Small intestine (tissue), 16 donors: ENCODE results near the gene RWDD2A. TPM values are rescaled to one million over a fixed set of nuclear protein-coding genes. Genes with fewer than 3 reads are reported as not detected.

Experiments
- DNase-seq, 2 donors: peaks; one replicate each; pipeline versions ENCODE4 v3.0.0 to v3.0.0-alpha.2; 2013
- FAIRE-seq: peaks from 2 replicates; lab custom pipeline; 2012; peaks lifted over from hg19 to GRCh38; lab: Jason Lieb, UNC
- H3K27ac ChIP-seq, 3 donors: one replicate each; pipeline ENCODE4 v1.5.1; 2013; ENCODE audit warnings: low read length in 2 of 3, mild to moderate bottlenecking in 2 of 3, control low read depth in 1 of 3, inconsistent platforms in 1 of 3, low read depth in 1 of 3, moderate library complexity in 1 of 3
- H3K27me3 ChIP-seq, 3 donors: one replicate each; pipeline ENCODE4 v1.6.1; 2013; ENCODE audit warnings: low read length in 3 of 3, inconsistent platforms in 1 of 3; ENCODE audit not compliant: control insufficient read depth in 3 of 3, insufficient read depth in 3 of 3
- H3K36me3 ChIP-seq, 3 donors: one replicate each; pipeline ENCODE4 v1.6.1; 2013; ENCODE audit warnings: low read length in 3 of 3, inconsistent platforms in 1 of 3, low read depth in 1 of 3, mild to moderate bottlenecking in 1 of 3, moderate library complexity in 1 of 3; ENCODE audit not compliant: control insufficient read depth in 3 of 3, insufficient read depth in 2 of 3
- H3K4me1 ChIP-seq, 3 donors: one replicate each; pipeline ENCODE4 v1.6.1; 2013; ENCODE audit warnings: low read length in 2 of 3, inconsistent platforms in 1 of 3, low read depth in 1 of 3, mild to moderate bottlenecking in 1 of 3, moderate library complexity in 1 of 3; ENCODE audit not compliant: control insufficient read depth in 3 of 3, insufficient read depth in 2 of 3
- H3K4me3 ChIP-seq, 3 donors: one replicate each; pipeline ENCODE4 v1.5.1; 2013; ENCODE audit warnings: low read length in 3 of 3, control low read depth in 1 of 3, inconsistent platforms in 1 of 3, low read depth in 1 of 3, mild to moderate bottlenecking in 1 of 3, moderate library complexity in 1 of 3
- H3K9me3 ChIP-seq, 2 donors: one replicate each; pipeline ENCODE4 v1.6.1; 2013; ENCODE audit warnings: low read depth in 1 of 2, low read length in 1 of 2; ENCODE audit not compliant: control insufficient read depth in 2 of 2, insufficient read depth in 1 of 2
- WGBS, 3 donors: extraction: QIAGEN DNeasy Blood & Tissue Kit; methylation state at CpG; one replicate each; pipeline ENCODE4 v1.1.7; 2013; 5-methylcytosine and 5-hydroxymethylcytosine counted together
- long read RNA-seq, 10 donors: transcript quantifications; one replicate each; lab custom pipeline, GENCODE V29; 2026
- polyA plus RNA-seq, 4 donors: library from polyadenylated mRNA; stranded (reverse) in 3 of 4; unstranded in 1 of 4; fragments of 200-250 nt in 3 of 4; fragments of 120-200 nt in 1 of 4; gene quantifications; one replicate each; pipeline versions ENCODE4 v1.2.1 to v1.2.3, GENCODE V29; 2013
- donor health status: healthy with polysubstance abuse.
- donor health status: control.
- donor health status: control.
- donor health status: Bipolar disorder and iron deficiency.
- donor health status: healthy.

RWDD2A gene
- 1 to 10 TPM; 1.1 to 6.2 (median 1.5) TPM for polyA plus RNA-seq
- long read RNA-seq, donor 1, partial matches to known transcripts = 0 of 4 reads
- long read RNA-seq, donor 1, other reads (novel, unspliced or antisense) = 0 of 4 reads
- long read RNA-seq, donor 2 = 0 reads
- long read RNA-seq, donor 3 = 0 reads
- long read RNA-seq, donor 4 = 0 reads
- long read RNA-seq, donor 5, partial matches to known transcripts = 0 of 3 reads
- long read RNA-seq, donor 5, other reads (novel, unspliced or antisense) = 0 of 3 reads
- long read RNA-seq, donor 6, partial matches to known transcripts = 0 of 3 reads
- long read RNA-seq, donor 6, other reads (novel, unspliced or antisense) = 0 of 3 reads
- long read RNA-seq, donor 7, partial matches to known transcripts = 0 of 2 reads
- long read RNA-seq, donor 7, other reads (novel, unspliced or antisense) = 0 of 2 reads
- long read RNA-seq, donor 8, partial matches to known transcripts = 0 of 1 reads
- long read RNA-seq, donor 8, other reads (novel, unspliced or antisense) = 0 of 1 reads
- long read RNA-seq, donor 9 = 0 reads
- long read RNA-seq, donor 10, partial matches to known transcripts = 0 of 4 reads
- long read RNA-seq, donor 10, other reads (novel, unspliced or antisense) = 0 of 4 reads

DNA sequence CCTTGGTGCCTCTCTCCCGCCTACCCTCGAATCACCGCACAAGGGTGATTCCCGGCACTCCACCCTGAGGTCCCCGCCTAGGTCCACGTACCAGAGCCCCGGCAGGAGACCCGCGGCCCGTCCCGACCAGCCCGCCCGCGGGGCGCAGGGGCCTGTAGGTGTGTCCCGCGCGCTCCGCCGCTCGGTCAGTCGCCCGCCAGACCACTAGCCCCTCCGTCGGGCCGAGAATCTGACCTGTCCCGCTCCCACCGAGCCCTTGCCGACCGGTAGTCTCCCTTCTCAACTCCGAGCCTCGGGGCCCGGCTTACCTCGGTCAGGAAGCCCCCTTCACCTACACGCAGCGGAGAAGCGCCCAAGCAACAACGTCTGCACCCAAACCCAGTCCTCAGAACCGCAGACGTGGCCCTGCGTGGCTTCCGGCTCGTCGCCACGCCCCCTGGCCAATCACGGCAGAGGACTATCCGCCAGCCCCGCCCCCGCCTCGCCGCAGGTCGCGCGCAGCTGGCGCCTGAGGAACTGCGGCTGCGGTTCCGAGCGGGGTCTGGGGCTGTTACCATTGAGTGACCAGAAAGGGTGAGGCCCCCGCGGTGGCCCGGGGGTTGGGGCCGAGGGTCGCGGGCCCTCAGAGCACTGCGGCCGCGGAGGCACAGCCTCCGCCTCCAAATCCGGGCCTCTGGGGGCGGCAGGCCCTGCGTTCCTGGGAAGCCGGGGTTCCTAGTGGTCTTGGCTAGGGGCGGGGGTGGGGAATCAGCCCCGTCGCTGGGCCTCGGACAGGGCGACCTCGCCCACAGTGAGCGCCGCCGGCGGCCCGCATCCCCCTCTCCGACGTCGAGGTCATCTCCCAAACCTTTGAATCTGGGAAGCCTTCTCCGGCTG is at the start of gene RWDD2A, which contains the start of gene PGM3:
TSS of gene RWDD2A (plus strand) at position 487 of the 876 bp plus-strand sequence. CDS start 1,095 bp downstream, outside the sequence.
TSS of gene PGM3 (minus strand) at position 395 of the 876 bp plus-strand sequence. CDS start 2,253 bp downstream, outside the sequence.
- WGBS, 3 donors = 0 to 1% (median 0%) methylated on average over 76 to 88 of the region's 88 CpGs
- DNase-seq (peak; percentile 89 to 97), FAIRE-seq (no peak)
- H3K27me3 ChIP-seq = no peaks in the 10 kb centered on the region
- H3K4me1 ChIP-seq = peaks cover 2 to 16% (median 6%) of the 10 kb centered on the region in 3 donors
- H3K4me3 ChIP-seq = peak within 1 kb of the TSS; percentile 85 to 94 (median 88)
- H3K36me3 ChIP-seq = peaks cover 2 to 5% (median 3%) of the 10 kb centered on the region in 3 donors
- peak within 1 kb of the TSS; percentile 77 to 88 (median 86) for H3K27ac ChIP-seq
- no peaks in the 10 kb centered on the region for H3K9me3 ChIP-seq

DNA sequence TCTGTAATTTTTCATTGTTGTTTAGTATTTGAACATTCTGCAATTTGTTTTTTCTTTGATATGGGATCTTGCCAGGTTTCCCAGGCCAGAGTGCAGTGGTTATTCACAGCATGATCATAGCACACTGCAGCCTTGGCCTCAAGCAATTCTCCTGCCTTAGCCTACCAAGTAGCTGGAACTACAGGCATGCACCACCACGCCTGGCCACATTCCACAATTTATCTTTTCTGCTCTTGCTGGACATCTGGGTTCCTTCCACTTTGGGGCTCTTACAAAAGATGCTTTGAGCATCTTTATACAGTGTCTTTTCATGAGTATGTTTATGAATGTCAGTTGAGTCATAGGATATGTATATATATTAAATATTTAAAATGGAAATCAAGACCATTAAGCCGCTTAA is 42.0 kb upstream of the RWDD2A start:
- Histone ChIP-seq H3K4me1 (no peaks in the 10 kb centered on the region), H3K9me3 (no peaks in the 10 kb centered on the region), H3K36me3 (peaks cover 5 to 18% (median 17%) of the 10 kb centered on the region in 3 donors), H3K27ac (no peak overlapping the region), H3K27me3 (no peaks in the 10 kb centered on the region), H3K4me3 (no peak overlapping the region)
- DNase-seq (no peak), FAIRE-seq (no peak)
- 81 to 100% (median 96%) methylated on average over 2 of the region's 2 CpGs for WGBS, 3 donors

DNA sequence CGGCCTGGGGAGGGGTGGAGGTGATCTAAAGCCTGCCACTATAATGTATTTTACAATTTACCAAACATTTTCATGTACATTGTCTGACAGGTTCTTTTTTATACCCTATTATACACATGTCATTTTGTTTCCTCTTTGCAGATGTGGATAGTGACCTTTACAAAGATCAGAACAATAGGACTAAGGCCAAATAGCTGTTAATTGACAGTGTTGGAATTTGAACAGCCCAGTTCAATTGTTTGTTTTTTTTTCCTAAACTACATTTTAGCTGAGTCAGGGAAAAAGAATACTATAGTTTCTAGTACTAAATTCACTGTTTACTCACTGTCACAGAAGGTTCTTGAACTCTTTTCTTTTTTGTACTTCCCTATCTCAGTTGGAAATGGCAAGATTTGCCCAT is 40.2 kb upstream of the RWDD2A start:
- Histone ChIP-seq H3K4me3 (no peak overlapping the region), H3K27ac (no peak overlapping the region), H3K27me3 (no peaks in the 10 kb centered on the region), H3K36me3 (peaks cover 9 to 23% (median 19%) of the 10 kb centered on the region in 3 donors), H3K4me1 (no peaks in the 10 kb centered on the region), H3K9me3 (no peaks in the 10 kb centered on the region)
- WGBS, 3 donors = 69 to 91% (median 83%) methylated on average over 1 of the region's 1 CpG
- FAIRE-seq (no peak), DNase-seq (no peak)

DNA sequence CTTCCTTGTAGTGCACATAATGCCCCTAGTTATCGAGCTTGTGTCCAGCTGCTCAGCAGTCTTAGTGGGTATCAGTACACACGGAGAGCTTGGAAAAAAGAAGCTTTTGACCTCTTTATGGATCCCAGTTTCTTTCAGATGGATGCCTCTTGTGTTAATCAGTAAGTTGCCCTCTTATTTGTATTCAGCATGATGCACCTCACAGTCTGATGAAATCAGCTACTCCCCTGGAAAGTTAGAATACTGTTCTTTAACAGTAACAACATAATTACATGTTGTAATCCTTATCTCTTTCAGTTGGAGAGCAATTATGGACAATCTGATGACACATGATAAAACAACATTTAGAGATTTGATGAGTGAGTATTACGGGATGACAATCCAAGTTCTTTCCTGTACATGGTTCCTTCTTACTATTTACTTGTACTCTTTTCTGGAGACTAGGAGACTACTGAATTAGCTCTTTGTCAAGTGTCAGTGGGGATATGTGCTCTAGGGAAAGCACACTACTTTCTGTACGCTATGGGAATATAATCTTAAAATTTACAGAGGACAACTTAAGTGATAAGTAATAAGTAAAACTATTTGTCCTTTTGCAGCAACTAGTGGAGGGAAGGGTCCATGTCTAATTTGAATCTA is 39.2 kb upstream of the RWDD2A start:
- WGBS, 3 donors = 69 to 83% (median 78%) methylated on average over 4 of the region's 4 CpGs
- no peaks in the 10 kb centered on the region for H3K4me1 ChIP-seq
- peaks cover 9 to 21% (median 17%) of the 10 kb centered on the region in 3 donors for H3K36me3 ChIP-seq

DNA sequence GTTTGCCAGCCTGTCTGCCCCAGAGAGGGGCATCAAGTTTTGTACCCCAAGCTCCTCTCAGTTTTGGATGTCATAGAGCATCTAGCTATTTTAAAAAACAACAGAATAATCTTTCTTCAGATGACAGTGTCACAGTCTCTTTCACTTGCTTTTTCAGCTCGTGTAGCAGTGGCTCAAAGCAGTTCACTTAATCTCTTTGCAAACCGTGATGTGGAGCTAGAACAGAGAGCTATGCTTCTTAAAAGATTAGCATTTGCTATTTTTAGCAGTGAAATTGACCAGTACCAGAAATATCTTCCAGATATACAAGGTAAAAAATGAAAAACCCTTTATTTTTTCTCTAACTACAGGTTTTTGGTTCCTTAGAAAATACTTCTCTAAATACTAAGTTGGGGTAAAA is 37.4 kb upstream of the RWDD2A start:
- no peak for DNase-seq
- H3K9me3 ChIP-seq = no peaks in the 10 kb centered on the region
- no peaks in the 10 kb centered on the region for H3K27me3 ChIP-seq
- 69 to 77% (median 76%) methylated on average over 2 of the region's 2 CpGs for WGBS, 3 donors
- no peak for FAIRE-seq
- no peaks in the 10 kb centered on the region for H3K4me1 ChIP-seq
- no peak overlapping the region for H3K4me3 ChIP-seq
- no peak overlapping the region for H3K27ac ChIP-seq
- H3K36me3 ChIP-seq = peaks cover 13 to 24% (median 23%) of the 10 kb centered on the region in 3 donors

More for the DNA sequence above, 39.2 kb upstream of the RWDD2A start:
- H3K27ac ChIP-seq = no peak overlapping the region
- FAIRE-seq (no peak), DNase-seq (peak in 1 of 2 donors; percentile 39)
- H3K9me3 ChIP-seq = no peaks in the 10 kb centered on the region
- H3K27me3 ChIP-seq = no peaks in the 10 kb centered on the region
- H3K4me3 ChIP-seq = no peak overlapping the region

DNA sequence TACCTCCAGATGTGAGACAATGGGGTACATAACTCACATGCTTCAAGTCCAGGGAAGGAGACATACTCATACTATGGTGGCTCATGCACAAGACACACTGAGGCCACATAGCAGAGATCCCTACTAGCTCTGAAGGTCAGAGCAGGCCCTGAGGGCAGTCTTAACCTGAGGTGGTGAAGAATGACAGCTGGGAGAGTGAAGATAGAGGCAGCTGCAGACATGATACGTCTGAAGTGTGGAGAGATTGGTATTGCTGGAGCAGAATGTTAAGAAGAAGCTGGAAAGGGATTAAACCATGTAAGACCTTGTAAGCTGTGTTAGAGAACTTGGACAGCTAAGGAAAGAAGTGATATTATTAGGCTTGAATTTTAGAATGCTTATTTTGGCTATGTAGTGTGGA is 33.0 kb upstream of the RWDD2A start:
- WGBS, 3 donors = 89 to 90% (median 90%) methylated on average over 1 of the region's 1 CpG
- Histone ChIP-seq H3K4me3 (no peak overlapping the region), H3K36me3 (peaks cover 11 to 18% (median 17%) of the 10 kb centered on the region in 3 donors), H3K4me1 (no peaks in the 10 kb centered on the region), H3K27me3 (no peaks in the 10 kb centered on the region), H3K27ac (no peak overlapping the region), H3K9me3 (no peaks in the 10 kb centered on the region)
- no peak for FAIRE-seq
- DNase-seq = no peak

DNA sequence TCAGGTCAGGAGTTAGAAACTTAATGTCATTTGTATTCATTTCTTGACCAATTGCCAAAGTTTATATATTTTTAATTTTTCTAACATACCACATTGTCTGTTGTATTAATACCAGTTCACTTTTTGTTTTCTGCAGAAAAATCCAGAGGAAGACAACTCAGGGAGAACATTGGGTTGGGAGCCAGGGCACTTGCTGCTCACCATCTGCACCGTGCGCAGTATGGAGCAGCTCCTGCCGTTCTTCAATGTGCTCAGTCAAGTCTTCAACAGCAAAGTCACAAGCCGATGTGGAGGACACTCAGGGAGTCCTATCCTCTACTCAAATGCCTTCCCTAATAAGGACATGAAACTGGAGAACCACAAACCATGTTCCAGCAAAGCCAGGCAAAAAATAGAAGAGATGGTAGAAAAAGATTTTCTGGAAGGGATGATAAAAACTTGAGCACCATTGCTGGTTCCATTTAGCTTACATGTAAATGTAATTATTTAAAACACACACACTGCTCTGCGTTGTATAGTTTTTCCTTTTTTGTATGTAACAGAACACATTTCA is 25.4 kb upstream of the RWDD2A start:
- Histone ChIP-seq H3K4me3 (no peak overlapping the region), H3K36me3 (peaks cover 18 to 27% (median 22%) of the 10 kb centered on the region in 3 donors), H3K4me1 (no peaks in the 10 kb centered on the region), H3K27ac (no peak overlapping the region), H3K27me3 (no peaks in the 10 kb centered on the region), H3K9me3 (no peaks in the 10 kb centered on the region)
- FAIRE-seq (no peak), DNase-seq (no peak)
- WGBS, 3 donors = 91 to 97% (median 92%) methylated on average over 5 of the region's 5 CpGs
